ENCODE results near the gene GNGT2.

The GNGT2 gene

DNA sequence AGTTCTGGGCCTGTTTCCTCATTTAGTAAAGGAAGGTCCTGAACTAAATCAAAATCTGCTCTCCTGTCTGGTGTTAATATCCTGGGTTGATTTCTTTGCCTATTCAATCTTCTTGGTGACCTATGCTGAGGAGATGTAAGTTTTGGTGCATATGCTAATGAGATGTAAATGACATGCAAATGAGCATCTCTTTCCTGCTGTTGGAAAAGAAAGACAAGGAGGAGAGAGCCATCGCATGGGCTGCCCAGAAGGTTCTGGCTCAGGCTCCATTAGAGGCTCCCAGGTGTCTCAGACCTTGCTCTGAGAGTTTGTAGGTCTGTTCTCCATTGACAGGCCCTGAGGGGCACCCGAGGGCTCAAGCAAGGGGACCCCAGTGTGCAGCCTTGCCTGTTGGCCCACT lies 3.5 kb upstream of the GNGT2 start:
- H3K9me3 ChIP-seq (replicated peaks in 1 of 2; ENCODE audit: control insufficient read depth in 2 of 2, insufficient read depth in 1 of 2, low read depth in 1 of 2, low read length in 2 of 2) = no peaks in the 10 kb centered on the region
- no CpG with 5 or more reads among the region's 2 CpGs for WGBS, 2 donors (ENCODE audit: extremely low coverage in 2 of 2, insufficient read length in 2 of 2, insufficient replicate concordance in 1 of 2)

DNA sequence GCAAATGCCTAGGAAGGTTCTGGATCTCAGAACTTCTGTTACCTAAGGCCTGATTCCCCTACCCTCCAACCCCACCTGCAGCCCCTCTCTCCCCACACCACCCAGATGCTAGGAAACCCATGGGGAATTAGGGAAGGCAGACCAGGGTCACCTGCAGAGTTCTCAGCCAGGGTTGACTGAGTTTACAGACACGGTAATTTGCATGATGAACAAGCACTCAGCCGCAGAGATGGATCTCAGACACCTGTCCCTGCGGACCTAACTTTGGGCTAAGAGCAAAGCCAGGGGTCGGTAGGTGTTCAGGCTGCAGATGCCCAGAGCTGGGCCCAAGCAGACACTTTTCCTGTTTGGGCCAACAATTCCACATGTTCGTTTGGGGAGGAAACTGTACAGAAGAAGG lies 3.0 kb upstream of the GNGT2 start:
- Histone ChIP-seq H3K27me3 (ENCODE audit: control insufficient read depth in 3 of 3, insufficient read depth in 3 of 3, low read depth in 1 of 3, low read length in 3 of 3) (peaks cover 0 to 44% (median 0%) of the 10 kb centered on the region in 3 experiments), H3K9ac (ENCODE audit: low read depth, low read length, poor library complexity) (no peak overlapping the region), H3K18ac (ENCODE audit: low read length) (no peak overlapping the region), H4K91ac (ENCODE audit: low read depth, low read length, poor library complexity) (no peak overlapping the region), H2BK120ac (ENCODE audit: low read depth, low read length) (no peak overlapping the region), H2BK5ac (ENCODE audit: low read length) (no peak overlapping the region), H3K4me2 (ENCODE audit: insufficient read depth, low read length, poor library complexity, severe bottlenecking) (no peak overlapping the region), H2BK12ac (ENCODE audit: low read length) (no peak overlapping the region), H3K9me3 (replicated peaks in 1 of 2; ENCODE audit: control insufficient read depth in 2 of 2, insufficient read depth in 1 of 2, low read depth in 1 of 2, low read length in 2 of 2) (no peaks in the 10 kb centered on the region), H3K4me3 (ENCODE audit: low read length in 2 of 2) (no peak overlapping the region), H4K8ac (ENCODE audit: low read depth, low read length) (no peak overlapping the region), H3K79me1 (ENCODE audit: low read depth, low read length) (peaks cover 2% of the 10 kb centered on the region), H3K36me3 (replicated peaks in 1 of 2; ENCODE audit: control insufficient read depth in 2 of 2, insufficient read depth in 2 of 2, low read length in 2 of 2) (no peaks in the 10 kb centered on the region), H2AFZ (ENCODE audit: low read length) (no peak overlapping the region), H2AK5ac (ENCODE audit: low read depth, low read length) (no peak overlapping the region), H3K23ac (ENCODE audit: low read depth, low read length, poor library complexity) (no peak overlapping the region), H2BK15ac (ENCODE audit: low read length) (no peak overlapping the region), H3K27ac (replicated peaks; ENCODE audit: low read length) (no peak overlapping the region), H3K14ac (ENCODE audit: low read length) (peak overlapping the region; percentile 12), H3K4ac (ENCODE audit: low read length) (no peak overlapping the region), H3K4me1 (ENCODE audit: control insufficient read depth in 2 of 2, insufficient read depth in 1 of 2, low read depth in 1 of 2, low read length in 2 of 2) (peaks cover 0 to 13% of the 10 kb centered on the region in 2 donors)
- WGBS, 2 donors (ENCODE audit: extremely low coverage in 2 of 2, insufficient read length in 2 of 2, insufficient replicate concordance in 1 of 2) = no CpG with 5 or more reads among the region's 5 CpGs
- no peak for DNase-seq (ENCODE audit: low spot score)

More for the DNA sequence above, 3.5 kb upstream of the GNGT2 start:
- Histone ChIP-seq H3K4me2 (ENCODE audit: insufficient read depth, low read length, poor library complexity, severe bottlenecking) (no peak overlapping the region), H3K4me3 (ENCODE audit: low read length in 2 of 2) (no peak overlapping the region), H3K27me3 (ENCODE audit: control insufficient read depth in 3 of 3, insufficient read depth in 3 of 3, low read depth in 1 of 3, low read length in 3 of 3) (peaks cover 0 to 41% (median 0%) of the 10 kb centered on the region in 3 experiments), H4K91ac (ENCODE audit: low read depth, low read length, poor library complexity) (no peak overlapping the region), H2BK15ac (ENCODE audit: low read length) (no peak overlapping the region), H3K14ac (ENCODE audit: low read length) (no peak overlapping the region), H2BK12ac (ENCODE audit: low read length) (no peak overlapping the region), H3K9ac (ENCODE audit: low read depth, low read length, poor library complexity) (no peak overlapping the region), H3K79me1 (ENCODE audit: low read depth, low read length) (peaks cover 2% of the 10 kb centered on the region), H3K4me1 (ENCODE audit: control insufficient read depth in 2 of 2, insufficient read depth in 1 of 2, low read depth in 1 of 2, low read length in 2 of 2) (peaks cover 0 to 13% of the 10 kb centered on the region in 2 donors), H3K36me3 (replicated peaks in 1 of 2; ENCODE audit: control insufficient read depth in 2 of 2, insufficient read depth in 2 of 2, low read length in 2 of 2) (no peaks in the 10 kb centered on the region), H2AFZ (ENCODE audit: low read length) (no peak overlapping the region), H3K27ac (replicated peaks; ENCODE audit: low read length) (no peak overlapping the region), H2BK5ac (ENCODE audit: low read length) (no peak overlapping the region), H2AK5ac (ENCODE audit: low read depth, low read length) (no peak overlapping the region), H2BK120ac (ENCODE audit: low read depth, low read length) (no peak overlapping the region), H3K18ac (ENCODE audit: low read length) (no peak overlapping the region), H3K4ac (ENCODE audit: low read length) (no peak overlapping the region), H3K23ac (ENCODE audit: low read depth, low read length, poor library complexity) (no peak overlapping the region), H4K8ac (ENCODE audit: low read depth, low read length) (no peak overlapping the region)
- no peak for DNase-seq (ENCODE audit: low spot score)

DNA sequence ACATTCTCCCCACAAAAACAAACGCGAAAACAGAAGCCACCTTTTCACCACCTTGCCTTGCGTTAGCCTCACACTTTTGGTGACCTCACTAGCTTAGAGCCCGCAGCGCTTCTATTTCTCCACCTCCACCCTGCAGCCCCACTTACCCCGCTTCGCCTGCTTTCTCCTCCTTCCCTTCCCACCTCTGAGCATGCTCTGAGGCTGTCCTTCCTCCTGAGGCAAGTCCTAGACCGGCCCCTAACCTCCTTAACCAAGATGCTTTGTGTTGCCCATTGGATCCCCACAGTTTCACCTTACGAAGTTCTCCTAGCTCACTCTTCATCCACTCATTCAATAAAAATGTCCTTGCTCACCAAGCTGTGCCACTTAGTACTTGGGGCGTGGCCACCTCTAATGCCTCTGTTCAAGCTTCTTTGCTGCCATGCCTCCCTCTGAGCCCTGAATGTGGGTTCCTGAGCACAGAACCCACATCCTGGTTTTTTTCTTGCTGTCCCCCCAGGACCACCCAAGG lies 1.3 kb downstream of the GNGT2 start:
- no peak overlapping the region for H2BK12ac ChIP-seq (ENCODE audit: low read length)
- H3K79me1 ChIP-seq (ENCODE audit: low read depth, low read length) = no peaks in the 10 kb centered on the region
- H3K27ac ChIP-seq (replicated peaks; ENCODE audit: low read length) = no peak overlapping the region
- no peak overlapping the region for H3K4me2 ChIP-seq (ENCODE audit: insufficient read depth, low read length, poor library complexity, severe bottlenecking)
- H2BK5ac ChIP-seq (ENCODE audit: low read length) = no peak overlapping the region
- no peak overlapping the region for H2BK120ac ChIP-seq (ENCODE audit: low read depth, low read length)
- no peaks in the 10 kb centered on the region for H3K36me3 ChIP-seq (replicated peaks in 1 of 2; ENCODE audit: control insufficient read depth in 2 of 2, insufficient read depth in 2 of 2, low read length in 2 of 2)
- WGBS, 2 donors (ENCODE audit: extremely low coverage in 2 of 2, insufficient read length in 2 of 2, insufficient replicate concordance in 1 of 2) = no CpG with 5 or more reads among the region's 10 CpGs
- H3K18ac ChIP-seq (ENCODE audit: low read length) = peak overlapping the region; percentile 8
- no peak overlapping the region for H3K4ac ChIP-seq (ENCODE audit: low read length)
- no peaks in the 10 kb centered on the region for H3K9me3 ChIP-seq (replicated peaks in 1 of 2; ENCODE audit: control insufficient read depth in 2 of 2, insufficient read depth in 1 of 2, low read depth in 1 of 2, low read length in 2 of 2)
- H2BK15ac ChIP-seq (ENCODE audit: low read length) = no peak overlapping the region
- no peak overlapping the region for H3K23ac ChIP-seq (ENCODE audit: low read depth, low read length, poor library complexity)
- no peak overlapping the region for H2AK5ac ChIP-seq (ENCODE audit: low read depth, low read length)
- H3K4me1 ChIP-seq (ENCODE audit: control insufficient read depth in 2 of 2, insufficient read depth in 1 of 2, low read depth in 1 of 2, low read length in 2 of 2) = peaks cover 0 to 13% of the 10 kb centered on the region in 2 donors
- H3K27me3 ChIP-seq (ENCODE audit: control insufficient read depth in 3 of 3, insufficient read depth in 3 of 3, low read depth in 1 of 3, low read length in 3 of 3) = peaks cover 0 to 54% (median 0%) of the 10 kb centered on the region in 3 experiments
- no peak overlapping the region for H4K8ac ChIP-seq (ENCODE audit: low read depth, low read length)
- H4K91ac ChIP-seq (ENCODE audit: low read depth, low read length, poor library complexity) = no peak overlapping the region
- H2AFZ ChIP-seq (ENCODE audit: low read length) = no peak overlapping the region
- H3K4me3 ChIP-seq (ENCODE audit: low read length in 2 of 2) = no peak overlapping the region
- no peak for DNase-seq (ENCODE audit: low spot score)
- no peak overlapping the region for H3K14ac ChIP-seq (ENCODE audit: low read length)
- no peak overlapping the region for H3K9ac ChIP-seq (ENCODE audit: low read depth, low read length, poor library complexity)

DNA sequence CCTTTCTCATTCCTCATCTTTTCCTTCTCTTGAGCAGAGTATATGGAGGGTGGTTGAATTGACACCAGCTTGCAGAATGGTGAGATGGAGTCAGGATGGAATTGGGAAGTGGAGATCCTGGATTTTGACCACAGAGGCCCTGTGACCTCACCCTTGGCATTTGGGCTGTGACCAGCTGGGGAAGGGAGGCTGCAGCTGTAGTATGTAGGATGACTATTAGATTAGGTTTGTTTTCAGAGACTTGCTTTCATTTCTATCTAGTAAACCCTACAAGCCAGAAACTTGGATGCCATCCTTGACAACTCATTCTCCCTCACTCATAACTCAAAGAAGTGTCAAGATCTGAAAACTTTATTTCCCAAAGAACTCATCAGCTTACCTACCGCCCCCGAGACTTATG lies 5.9 kb downstream of the GNGT2 start:
- H3K79me1 ChIP-seq (ENCODE audit: low read depth, low read length) = no peaks in the 10 kb centered on the region
- H2BK12ac ChIP-seq (ENCODE audit: low read length) = no peak overlapping the region
- H2BK15ac ChIP-seq (ENCODE audit: low read length) = no peak overlapping the region
- H3K4me2 ChIP-seq (ENCODE audit: insufficient read depth, low read length, poor library complexity, severe bottlenecking) = no peak overlapping the region
- no peak overlapping the region for H4K8ac ChIP-seq (ENCODE audit: low read depth, low read length)
- H3K4me3 ChIP-seq (ENCODE audit: low read length in 2 of 2) = no peak overlapping the region
- H3K9ac ChIP-seq (ENCODE audit: low read depth, low read length, poor library complexity) = no peak overlapping the region
- H3K23ac ChIP-seq (ENCODE audit: low read depth, low read length, poor library complexity) = no peak overlapping the region
- H3K14ac ChIP-seq (ENCODE audit: low read length) = no peak overlapping the region
- no peak overlapping the region for H2BK5ac ChIP-seq (ENCODE audit: low read length)
- no peak overlapping the region for H3K18ac ChIP-seq (ENCODE audit: low read length)
- H3K27ac ChIP-seq (replicated peaks; ENCODE audit: low read length) = no peak overlapping the region
- H2AK5ac ChIP-seq (ENCODE audit: low read depth, low read length) = no peak overlapping the region
- no peak overlapping the region for H4K91ac ChIP-seq (ENCODE audit: low read depth, low read length, poor library complexity)
- H2BK120ac ChIP-seq (ENCODE audit: low read depth, low read length) = no peak overlapping the region
- no peaks in the 10 kb centered on the region for H3K9me3 ChIP-seq (replicated peaks in 1 of 2; ENCODE audit: control insufficient read depth in 2 of 2, insufficient read depth in 1 of 2, low read depth in 1 of 2, low read length in 2 of 2)
- no peaks in the 10 kb centered on the region for H3K4me1 ChIP-seq (ENCODE audit: control insufficient read depth in 2 of 2, insufficient read depth in 1 of 2, low read depth in 1 of 2, low read length in 2 of 2)
- H3K4ac ChIP-seq (ENCODE audit: low read length) = no peak overlapping the region
- no CpG with 5 or more reads among the region's 2 CpGs for whole genome bisulfite sequencing, 2 donors (ENCODE audit: extremely low coverage in 2 of 2, insufficient read length in 2 of 2, insufficient replicate concordance in 1 of 2)
- no peak for DNase-seq (ENCODE audit: low spot score)
- peaks cover 0 to 41% (median 0%) of the 10 kb centered on the region in 3 experiments for H3K27me3 ChIP-seq (ENCODE audit: control insufficient read depth in 3 of 3, insufficient read depth in 3 of 3, low read depth in 1 of 3, low read length in 3 of 3)
- no peaks in the 10 kb centered on the region for H3K36me3 ChIP-seq (replicated peaks in 1 of 2; ENCODE audit: control insufficient read depth in 2 of 2, insufficient read depth in 2 of 2, low read length in 2 of 2)
- no peak overlapping the region for H2AFZ ChIP-seq (ENCODE audit: low read length)
